GM13976 (cell line): Measurements from ENCODE around the gene SOX9.

Source experiments
- DNase-seq: peaks from one replicate; pipeline ENCODE4 v3.0.0; 2012; ENCODE audit warnings: low spot score
- in situ Hi-C: fragments of 300-500 bp; cut with MboI; formaldehyde crosslinking; loops from one replicate; pipeline ENCODE4 v1.12.0; 2022; ENCODE audit warnings: low sequenced_read_pairs, mixed read lengths, inconsistent platforms; ENCODE audit not compliant: unreplicated experiment
- TF ChIP-seq, protein P1 (sequence below): IDR thresholded peaks from 2 replicates; pipeline ENCODE4 v1.5.1; 2012; ENCODE audit warnings: borderline replicate concordance, mild to moderate bottlenecking; ENCODE audit not compliant: insufficient read depth; ENCODE audit errors: extremely low read depth, missing control alignments, control extremely low read depth

SOX9 gene

DNA sequence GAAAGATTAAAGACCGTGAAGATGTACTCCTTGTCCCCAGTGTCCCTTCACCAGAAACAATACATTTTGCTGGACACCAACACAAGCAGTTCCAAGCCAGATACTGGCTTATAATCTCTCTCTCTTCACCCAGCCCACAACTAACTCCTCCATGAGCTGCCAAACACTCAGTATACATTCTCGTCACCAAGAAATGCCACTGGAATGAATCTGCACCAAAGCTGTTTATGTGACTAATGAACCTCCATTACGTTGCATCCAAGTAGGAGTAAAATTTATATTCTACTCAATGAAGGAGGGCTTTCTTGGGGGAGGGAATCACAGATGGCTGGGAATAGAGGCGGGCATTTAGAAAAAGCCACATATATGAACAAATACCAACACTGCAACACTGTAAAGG, 20.9 kb upstream of the SOX9 start:
- no peak for DNase-seq
- in situ Hi-C loops: loop anchor here (25.0 kb wide), 2 partner anchors 437 to 613 kb away; no protein-coding TSS in a partner anchor
- TF ChIP-seq, protein P1, sequence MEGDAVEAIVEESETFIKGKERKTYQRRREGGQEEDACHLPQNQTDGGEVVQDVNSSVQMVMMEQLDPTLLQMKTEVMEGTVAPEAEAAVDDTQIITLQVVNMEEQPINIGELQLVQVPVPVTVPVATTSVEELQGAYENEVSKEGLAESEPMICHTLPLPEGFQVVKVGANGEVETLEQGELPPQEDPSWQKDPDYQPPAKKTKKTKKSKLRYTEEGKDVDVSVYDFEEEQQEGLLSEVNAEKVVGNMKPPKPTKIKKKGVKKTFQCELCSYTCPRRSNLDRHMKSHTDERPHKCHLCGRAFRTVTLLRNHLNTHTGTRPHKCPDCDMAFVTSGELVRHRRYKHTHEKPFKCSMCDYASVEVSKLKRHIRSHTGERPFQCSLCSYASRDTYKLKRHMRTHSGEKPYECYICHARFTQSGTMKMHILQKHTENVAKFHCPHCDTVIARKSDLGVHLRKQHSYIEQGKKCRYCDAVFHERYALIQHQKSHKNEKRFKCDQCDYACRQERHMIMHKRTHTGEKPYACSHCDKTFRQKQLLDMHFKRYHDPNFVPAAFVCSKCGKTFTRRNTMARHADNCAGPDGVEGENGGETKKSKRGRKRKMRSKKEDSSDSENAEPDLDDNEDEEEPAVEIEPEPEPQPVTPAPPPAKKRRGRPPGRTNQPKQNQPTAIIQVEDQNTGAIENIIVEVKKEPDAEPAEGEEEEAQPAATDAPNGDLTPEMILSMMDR: no peak

DNA sequence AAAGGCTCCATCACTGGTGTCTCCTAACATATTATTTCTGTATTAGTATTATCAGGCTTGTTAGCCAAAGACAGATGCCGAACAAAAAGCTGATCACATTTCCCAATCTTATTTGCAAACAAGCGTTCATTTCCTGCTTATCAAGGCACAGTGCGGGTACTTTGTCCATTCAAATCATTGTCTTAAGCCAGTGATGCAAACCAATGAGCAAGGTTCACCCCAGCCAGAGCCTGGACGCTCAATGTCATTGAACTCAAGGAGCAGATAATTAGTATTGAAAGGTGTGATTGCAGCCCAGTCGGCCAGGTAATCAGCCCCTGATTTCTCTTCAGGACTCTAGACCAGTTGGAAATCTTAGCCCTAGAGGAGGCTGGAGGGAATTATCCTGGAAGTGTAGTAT, 20.4 kb upstream of the SOX9 start:
- in situ Hi-C loops: loop anchor here (25.0 kb wide), 2 partner anchors 437 to 613 kb away; no protein-coding TSS in a partner anchor
- no peak for DNase-seq
- TF ChIP-seq, protein P1: no peak

DNA sequence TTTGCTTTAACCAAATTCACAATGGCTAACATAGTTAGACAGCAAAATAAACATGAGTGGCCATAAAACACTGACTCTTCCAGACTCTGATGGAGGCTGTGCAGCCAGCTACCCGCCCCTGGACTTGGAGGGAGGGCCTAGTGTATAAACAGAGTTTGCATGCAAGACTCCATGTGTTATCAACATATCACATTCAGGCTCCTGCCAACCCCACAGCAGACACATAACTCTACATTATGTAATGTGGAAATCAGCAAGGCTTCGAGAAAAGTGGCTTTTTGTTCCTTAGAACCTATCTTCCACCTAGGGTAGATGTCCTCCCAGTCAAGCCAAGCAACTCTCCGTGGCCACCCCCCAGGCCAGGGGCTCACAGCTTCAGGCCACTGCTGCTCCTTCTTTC, 19.3 kb upstream of the SOX9 start:
- no peak for DNase-seq
- TF ChIP-seq, protein P1: no peak
- in situ Hi-C loops: loop anchor here (25.0 kb wide), 2 partner anchors 436 to 614 kb away; no protein-coding TSS in a partner anchor

DNA sequence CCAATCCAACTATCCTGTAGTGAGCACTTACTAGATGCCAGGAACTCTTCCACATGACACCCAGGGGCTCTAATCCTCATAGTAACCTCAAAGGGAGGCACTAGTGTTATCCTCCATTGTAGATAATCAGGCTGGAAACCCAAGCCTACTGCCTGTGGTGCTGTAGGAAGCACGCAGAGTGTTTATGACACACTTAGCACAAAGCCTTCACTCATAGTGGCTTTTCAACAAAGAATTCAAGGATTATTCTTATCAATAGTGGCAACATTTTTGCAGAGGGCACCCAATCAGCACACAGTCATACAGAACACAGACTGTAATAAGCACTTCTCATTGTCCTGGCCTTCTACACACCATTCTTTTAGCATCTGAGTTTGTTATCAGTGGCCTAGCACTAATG, 18.5 kb upstream of the SOX9 start:
- no peak for DNase-seq
- in situ Hi-C loops: loop anchor here (25.0 kb wide), 2 partner anchors 435 to 615 kb away; no protein-coding TSS in a partner anchor
- TF ChIP-seq, protein P1: no peak

DNA sequence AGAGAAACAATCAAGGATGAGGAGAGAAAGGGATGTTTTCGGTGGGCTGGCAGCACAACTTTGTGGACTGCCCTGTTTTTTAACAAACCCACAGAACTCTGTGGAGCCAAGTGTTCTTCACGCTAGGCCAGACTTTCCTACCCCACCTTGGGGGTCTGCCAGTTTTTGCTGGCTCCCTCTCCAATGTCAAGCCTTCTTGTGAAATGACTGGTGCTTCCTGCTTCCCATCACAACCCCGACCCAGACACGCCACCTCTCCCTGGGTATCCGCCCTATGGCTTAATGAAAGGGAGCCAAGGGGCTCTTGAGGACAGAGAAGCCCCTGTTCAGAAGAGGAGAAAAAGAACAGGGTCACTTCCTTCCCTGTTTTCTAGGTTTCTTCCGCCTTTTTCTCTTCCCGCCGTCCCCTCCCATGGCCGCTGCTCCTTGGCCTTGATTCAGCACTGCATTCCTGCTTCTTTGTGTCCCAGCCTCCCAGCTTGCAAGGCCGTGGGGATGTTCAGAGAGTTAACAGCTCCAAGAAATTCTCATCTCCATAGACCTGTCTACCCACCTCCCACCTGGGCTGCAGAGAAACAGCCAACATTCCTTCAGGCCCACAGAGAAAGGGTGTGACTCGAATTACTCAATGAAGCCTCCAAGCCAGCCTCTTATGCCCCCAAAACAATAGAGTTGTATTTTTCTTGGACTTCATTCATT, 16.5 kb upstream of the SOX9 start:
- DNase-seq: no peak
- TF ChIP-seq, protein P1: no peak
- in situ Hi-C loops: loop anchor here (25.0 kb wide), 2 partner anchors 433 to 617 kb away; no protein-coding TSS in a partner anchor

DNA sequence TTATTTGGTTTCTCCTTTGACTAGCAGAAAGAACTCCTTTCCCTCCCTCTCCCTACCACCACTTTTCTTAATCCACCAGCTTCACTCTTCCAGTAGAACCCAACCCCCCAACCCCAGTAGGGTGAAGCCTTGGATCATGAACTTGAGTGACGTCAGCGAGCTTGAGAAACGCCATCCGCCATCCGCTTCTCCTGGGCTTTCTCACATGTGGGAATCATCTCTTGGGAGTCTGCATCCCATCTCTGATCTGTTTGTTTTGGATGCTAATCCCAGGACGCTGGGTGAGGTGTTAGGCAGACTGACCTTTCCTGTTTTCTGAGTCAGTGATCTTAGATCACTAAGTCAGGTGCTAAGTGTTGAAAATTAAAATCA, 16.0 kb upstream of the SOX9 start:
- TF ChIP-seq, protein P1: no peak
- DNase-seq: no peak
- in situ Hi-C loops: loop anchor here (25.0 kb wide), 2 partner anchors 432 to 618 kb away; no protein-coding TSS in a partner anchor
